NCI-H2107 treated with DMSO at 0.1 percent for 48 hours (cell line): ENCODE results near the gene GDAP1L1.
"Not testable (repeated sequence)": the region's sequence is repeated elsewhere in the genome, so short reads cannot be mapped to it uniquely, and the experiment has no call there.

Experiments used
- DNase-seq: peaks from one replicate; lab custom pipeline; 2025; ENCODE audit not compliant: unreplicated experiment; lab: John Stamatoyannopoulos, UW

Gene GDAP1L1

DNA sequence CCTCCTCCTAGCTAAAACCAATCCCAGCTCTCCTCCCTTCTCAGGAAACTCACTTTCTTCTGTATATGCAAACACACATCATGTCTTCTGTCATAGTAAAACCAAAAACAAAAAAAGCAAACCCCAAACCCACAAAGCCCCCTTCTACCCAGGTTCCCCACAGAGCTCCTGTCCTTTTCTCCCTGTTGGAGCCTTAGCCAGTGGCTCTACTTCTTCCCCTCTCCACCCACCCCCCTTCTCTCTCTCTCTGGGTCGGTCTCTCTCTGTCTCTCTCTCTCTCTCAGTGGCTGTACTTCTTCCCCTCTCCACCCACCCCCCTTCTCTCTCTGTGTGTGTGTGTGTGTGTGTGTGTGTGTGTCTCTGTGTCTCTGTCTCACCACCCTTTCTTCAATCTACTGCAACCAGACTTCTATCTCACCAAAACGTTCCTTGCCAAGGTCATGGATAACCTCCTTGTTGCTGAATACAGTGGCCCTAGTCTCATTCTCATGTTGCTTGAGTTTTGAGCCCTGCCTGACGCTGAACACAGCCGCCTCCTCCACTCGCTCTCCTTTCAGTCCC lies 27.9 kb upstream of the GDAP1L1 start:
- DNase-seq: no peak

DNA sequence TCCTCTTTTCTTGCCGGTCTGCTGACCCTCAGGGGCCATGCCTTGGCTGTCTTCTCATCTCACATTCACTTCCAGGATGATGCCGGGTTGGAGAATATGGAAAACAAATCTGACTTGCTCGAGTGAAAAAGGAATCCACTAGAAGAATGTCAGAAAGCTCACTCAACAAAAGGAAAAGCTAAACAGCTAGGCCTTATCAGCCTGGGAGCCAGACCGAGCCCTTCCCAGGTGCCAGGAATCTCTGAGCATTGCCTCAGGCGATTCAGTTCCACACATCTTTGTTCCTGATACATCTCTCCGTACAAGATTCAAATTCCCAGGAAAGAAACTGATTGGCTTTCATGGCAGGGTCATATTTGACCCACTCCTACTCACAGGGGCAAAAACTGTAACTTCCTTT lies 27.3 kb upstream of the GDAP1L1 start:
- no peak for DNase-seq

DNA sequence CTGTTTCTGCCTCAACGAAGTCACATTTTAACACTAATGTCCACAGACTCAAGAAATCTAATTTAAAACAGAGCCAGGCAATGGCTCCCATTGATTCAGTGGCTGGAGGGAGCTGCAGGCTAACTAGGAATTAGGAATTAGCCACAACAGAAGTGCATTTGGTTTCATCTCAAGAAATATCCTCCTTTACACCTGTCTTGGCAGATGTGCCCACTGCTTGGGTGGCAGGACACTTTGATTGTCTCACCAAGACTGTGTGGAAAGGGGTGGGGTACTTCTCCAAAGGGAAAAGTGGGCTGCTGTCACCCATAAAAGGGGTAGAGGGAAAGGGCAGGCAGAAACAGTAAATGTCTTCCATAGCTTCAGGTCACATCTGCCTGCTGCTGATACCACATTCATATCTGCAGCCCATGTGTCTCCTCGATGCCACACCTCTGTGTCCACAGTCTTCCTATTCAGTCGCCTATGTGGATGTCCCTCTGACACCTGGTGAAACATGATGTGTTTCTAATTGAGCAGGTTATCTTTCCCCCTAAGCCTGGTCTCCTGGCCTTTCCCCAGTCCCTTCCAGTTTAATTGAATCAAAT lies 25.6 kb upstream of the GDAP1L1 start:
- DNase-seq: no peak

DNA sequence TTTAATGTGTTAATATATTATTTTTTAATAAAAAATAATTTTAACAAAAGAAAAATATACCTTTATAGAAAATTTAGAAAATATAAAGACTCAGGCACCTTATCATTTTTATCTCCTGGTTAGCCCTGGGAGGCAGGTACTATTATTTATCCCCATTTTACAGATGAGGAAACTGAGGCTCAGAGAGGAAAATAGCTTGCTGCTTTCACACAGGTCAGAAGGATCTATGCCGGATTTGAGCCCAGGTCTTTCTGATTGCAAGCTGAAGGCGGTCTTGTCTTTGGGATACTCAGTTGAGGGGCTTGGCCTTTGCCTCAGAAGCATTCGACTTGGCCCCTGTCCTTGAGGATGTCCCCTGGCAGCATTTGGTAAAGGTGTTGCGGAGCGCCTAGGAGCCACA lies 25.1 kb upstream of the GDAP1L1 start:
- no peak for DNase-seq

DNA sequence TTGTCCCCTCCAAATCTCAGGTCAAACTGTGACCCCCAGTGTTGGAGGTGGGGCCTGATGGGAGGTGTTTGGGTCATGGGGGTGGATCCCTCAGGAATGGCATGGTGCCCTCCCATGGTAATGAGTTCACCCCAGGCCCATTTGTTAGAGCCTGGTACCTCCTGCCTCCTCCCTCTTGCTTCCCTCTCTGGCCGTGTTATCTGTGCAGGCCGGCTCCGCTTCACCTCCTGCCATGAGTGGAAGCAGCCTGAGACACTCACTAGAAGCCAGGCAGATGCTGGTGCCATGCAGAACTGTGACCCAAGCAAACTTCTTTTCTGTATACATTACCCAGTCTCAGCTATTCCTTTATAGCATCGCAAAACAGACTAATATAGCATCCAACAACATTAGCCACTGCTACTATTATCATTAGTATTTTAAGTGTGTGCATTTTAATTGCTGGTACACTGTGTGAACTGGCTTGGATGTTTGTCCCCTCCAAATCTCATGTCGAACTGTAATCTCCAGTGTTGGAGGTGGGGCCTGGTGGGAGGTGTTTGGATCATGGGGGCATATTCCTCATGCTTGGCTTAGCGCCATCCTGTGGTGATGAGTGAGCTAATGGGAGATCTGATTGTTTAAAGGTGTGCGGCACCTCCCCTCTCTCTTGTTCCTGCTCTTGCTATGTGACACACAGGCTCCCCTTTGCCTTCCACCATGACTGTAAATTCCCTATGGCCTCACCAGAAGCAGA lies 24.3 kb upstream of the GDAP1L1 start:
- DNase-seq: no peak

DNA sequence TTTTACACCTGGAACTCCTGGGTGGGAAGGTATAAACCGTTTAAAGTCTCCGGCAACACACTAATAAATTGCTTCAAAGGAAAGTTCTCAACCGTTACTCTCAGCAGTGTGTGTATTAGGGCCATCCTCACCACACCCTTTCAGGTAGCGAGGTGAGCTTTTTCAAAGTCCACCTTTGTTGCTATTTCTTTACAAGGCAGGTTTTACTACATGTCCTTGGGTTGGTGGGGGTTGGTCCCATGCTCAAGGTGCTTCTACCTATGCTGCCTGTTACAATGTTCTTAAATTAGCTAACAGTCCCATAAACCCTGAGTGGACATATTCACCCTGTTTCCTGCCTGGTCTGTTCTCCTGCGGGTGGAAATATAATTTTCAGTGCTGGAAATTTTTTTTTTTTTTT lies 23.4 kb upstream of the GDAP1L1 start:
- no peak for DNase-seq

DNA sequence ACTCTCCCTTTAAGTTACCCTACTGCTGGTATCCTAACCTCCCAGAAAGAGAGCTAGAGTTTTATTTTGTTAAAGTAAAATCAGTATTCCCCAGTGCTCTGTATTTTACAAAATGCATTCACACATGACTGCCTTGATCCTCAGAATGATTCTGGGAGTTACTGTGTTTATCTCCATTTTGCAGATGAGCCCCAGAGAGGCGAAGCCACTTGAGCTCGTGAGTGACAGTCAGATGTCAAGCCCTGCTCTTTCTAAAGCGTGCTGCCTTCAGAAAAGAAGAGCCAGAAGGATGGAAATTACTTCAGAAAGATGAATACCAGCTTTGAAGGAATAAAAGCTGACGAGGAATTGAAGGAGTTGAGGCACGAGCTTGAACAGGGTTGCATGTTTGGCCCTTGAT lies 22.5 kb upstream of the GDAP1L1 start:
- no peak for DNase-seq

DNA sequence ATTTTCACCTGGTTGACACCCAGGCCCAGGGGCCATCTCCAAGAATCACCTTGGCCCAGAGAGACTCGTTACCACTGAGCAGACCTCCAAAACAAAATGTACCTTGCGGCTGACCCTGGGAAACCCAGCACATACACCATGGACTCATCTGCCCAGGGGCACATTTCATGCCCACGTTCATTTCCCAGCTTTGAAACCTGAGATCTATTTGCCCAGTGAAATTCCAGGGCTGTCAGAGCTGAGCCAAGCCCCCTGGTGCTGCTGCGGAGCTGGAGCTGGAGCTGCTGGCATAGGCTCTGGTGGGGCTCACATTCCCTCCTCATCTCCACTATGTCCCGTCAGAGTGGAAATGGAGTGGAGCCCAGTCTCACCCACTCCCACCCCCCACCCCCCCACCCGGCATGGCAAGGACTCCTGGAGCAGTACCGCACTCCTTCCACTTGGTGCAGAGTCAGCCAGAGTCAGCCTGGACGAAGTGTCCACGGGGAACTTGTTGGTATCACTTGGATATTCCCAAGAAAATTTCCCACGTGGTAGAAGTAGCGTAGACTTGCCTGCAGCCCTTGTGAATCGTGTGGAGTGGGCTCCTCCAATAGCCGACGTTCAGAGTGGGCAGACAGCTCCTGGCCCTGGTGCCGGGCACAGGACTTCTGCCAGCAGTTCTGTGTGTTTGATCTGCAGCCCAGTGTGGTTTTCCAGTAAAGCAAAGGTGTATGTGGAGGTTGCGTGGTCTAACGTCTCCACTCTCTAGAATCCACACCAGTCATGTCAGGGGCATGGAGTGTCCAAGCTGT lies 18.4 kb upstream of the GDAP1L1 start:
- DNase-seq: no peak

DNA sequence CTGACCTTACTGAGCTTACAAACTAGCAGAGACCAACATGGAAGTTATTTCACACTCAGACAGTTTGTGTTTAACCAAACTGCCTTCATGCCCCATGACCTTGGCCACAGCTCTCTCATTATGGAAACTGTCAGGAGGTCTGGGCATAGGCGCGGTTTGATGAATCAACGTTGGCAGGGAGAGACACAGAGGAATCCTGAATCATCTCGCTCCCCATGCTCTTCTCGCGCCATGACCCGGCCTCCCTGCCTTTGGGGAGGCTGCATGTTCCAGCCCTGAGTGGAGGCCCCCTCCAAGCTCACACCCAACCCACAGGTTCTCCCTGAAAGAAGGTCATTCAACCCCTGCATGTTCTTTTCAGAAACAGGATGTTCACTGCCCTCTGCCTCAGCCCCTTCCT lies 15.9 kb upstream of the GDAP1L1 start:
- DNase-seq: no peak

DNA sequence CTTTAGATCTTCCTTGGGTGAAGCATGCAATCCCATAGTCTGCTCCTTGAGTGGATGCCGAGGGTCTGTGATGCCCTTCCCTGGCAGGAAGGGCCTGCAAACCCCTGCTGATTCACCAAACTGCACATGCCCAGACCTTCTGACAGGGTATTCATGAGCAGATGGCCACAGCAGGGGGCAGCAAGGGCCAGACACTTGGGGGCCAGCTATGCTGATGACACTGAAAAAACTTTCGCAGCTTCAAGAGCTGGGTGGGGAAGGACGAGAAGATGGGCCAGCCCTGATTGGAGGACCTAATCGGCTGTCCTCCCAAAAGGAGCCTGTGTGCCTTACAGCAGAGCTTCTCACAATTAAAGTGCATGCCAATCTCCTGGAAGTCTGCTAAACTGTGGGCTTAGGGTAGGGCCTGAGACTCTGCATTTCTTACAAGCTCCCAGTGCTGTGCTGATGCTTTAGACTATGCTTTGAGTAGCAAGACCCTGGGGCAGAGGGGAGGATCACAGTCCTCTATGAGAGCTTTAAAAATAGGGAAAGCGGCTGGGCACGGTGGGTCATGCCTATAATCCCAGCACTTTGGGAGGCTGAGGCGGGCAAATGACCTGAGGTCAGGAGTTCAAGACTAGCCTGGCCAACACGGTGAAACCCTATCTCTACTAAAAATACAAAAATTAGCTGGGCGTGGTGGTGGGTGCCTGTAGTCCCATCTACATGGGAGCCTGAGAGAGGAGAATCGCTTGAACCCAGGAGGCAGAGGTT lies 15.2 kb upstream of the GDAP1L1 start:
- DNase-seq: no peak

DNA sequence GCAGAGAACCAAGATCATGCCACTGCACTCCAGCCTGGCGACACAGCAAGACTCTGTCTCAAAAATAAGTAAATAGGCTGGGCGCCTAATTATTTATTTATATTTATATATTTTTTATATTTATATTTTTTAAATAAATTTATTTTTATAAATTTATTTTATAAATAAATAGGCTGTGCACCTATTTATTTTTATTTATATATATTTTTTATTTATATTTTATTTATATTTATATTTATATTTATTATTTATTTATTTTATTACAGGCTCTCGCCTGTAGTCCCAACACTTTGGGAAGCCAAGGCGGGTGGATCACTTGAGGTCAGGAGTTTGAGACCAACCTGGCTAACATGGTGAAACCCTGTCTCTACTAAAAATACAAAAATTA lies 14.6 kb upstream of the GDAP1L1 start:
- not testable (repeated sequence) for DNase-seq

DNA sequence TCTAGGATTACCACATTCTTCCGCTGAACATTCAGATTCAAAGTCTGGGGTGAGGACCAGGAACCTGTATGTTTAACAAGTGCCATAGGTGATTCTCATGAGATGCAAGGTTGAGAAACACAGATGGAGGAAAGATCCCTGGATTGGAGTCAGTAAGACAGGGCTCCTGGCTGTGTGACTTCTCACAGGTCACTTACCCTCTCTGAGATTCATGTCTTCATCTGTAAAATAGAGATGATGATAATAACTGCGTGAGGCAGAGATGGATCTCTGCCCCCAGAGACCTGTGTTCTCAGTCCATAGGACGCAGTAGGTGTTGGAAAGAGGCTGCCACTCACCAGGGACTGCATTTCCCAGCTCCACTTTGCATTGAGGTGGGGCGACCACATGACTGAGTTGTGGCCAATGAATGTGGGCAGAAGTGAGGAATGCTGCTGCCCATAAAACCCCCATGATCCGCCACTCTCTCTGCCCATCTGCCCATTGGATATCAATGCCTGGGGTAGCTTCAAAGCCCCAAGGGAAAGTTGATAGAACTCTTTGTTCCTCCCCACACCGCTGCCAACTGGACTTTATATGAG lies 13.6 kb upstream of the GDAP1L1 start:
- no peak for DNase-seq

DNA sequence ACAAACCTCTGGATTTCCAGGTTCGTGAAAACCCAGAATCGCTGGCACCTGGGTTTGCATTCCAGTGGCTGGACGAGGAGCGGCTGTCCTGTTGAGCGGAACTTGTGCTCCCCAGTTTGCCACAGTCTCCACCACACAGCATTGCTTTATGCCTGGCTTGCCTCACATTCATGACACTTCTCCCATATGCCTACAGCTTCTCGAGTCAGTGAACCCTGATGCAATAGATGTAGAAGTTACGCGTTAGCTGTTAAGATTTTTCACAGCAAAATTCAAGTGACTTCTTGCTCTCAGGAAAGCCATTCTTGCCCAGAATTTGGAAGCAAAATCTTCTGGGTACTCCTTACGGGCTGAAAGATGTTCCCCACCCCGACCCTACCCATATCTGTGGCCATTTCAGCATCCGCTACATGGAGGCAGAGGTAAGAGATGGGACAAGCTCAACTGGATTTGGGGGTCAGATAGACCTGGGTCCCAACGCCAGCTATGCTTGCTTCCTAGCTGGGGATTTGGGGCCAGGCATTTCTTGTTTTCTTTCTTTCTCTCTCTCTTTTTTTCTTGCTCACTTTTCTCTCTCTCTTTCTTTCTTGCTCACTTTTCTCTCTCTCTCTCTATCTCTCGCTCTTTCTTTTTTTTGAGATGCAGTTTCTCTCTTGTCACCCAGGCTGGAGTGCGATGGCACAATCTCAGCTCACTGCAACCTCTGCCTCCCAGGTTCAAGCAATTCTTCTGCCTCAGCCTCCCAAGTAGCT lies 12.4 kb upstream of the GDAP1L1 start:
- no peak for DNase-seq

DNA sequence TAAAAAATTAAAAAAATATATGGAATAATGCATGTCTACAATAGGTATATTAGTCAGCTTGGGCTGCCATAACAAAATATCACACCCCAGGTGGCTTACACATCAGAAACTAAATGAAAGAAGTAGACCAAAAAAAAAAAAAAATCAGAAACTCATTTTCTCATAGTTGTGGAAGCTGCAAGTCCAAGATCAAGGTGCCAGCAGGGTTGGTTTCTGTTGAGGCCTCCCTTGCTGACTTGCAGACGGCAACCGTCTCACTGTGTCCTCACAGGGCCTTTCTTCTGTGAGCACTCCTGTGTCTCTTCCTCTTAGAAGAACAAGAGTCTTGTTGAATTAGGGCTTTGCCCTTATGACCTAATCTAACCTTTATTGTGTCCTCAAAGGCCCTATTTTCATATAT lies 11.4 kb upstream of the GDAP1L1 start:
- no peak for DNase-seq

DNA sequence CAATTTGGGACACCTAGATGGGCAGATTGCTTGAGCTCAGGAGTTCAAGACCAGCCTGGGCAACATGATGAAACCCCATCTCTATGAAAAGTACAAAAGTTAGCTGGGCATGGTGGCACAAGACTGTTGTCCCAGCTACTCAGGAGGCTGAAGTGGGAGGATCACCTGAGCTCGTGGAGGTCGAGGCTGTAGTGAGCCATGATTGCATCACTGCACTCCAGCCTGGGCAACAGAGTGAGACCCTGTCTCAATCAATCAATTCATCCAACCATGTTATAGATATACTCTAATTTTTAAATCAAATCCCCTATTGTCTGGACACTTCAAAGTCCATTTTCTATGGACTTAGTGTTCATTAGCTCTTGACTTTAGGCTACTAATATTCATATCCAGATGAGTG lies 10.3 kb upstream of the GDAP1L1 start:
- not testable (repeated sequence) for DNase-seq

DNA sequence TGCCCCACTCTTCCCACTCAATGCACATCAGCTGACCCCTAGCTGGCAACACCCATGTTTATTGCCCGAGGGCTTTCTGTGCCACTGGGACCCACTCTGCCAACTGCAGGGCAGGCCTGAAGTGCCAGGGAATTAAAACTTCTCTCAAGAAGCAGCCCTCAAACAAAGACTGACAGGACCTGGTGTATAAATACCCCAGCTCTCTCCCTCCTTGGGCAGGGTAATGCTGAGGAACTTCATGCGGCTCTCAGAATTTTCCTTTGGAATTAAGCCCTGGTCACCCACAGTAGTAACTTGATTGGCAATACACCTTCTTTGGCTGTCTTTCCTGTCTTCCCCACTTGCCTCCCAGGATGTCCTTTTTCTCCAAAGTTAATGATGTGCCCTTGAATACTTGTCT lies 5.3 kb upstream of the GDAP1L1 start:
- DNase-seq: no peak

DNA sequence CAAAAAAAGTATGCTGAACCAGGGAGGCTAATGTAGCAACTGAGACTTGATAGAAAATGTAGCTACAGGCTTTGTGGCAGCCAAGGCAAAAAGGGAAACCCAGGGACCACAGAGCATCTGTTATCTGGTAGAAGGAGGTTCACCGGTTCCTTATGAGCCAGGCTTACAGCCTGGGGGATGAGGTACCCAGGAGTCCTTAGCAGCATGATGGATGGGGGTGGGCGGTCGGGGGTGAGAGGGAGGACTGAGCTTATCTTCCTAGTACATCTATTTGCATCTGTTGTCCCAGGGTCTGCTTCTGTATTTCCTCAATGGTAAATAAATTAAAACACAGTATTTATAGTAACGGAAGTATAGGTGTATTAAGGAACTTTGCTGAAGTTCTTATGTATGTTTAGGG lies 1.1 kb upstream of the GDAP1L1 start:
- no peak for DNase-seq

DNA sequence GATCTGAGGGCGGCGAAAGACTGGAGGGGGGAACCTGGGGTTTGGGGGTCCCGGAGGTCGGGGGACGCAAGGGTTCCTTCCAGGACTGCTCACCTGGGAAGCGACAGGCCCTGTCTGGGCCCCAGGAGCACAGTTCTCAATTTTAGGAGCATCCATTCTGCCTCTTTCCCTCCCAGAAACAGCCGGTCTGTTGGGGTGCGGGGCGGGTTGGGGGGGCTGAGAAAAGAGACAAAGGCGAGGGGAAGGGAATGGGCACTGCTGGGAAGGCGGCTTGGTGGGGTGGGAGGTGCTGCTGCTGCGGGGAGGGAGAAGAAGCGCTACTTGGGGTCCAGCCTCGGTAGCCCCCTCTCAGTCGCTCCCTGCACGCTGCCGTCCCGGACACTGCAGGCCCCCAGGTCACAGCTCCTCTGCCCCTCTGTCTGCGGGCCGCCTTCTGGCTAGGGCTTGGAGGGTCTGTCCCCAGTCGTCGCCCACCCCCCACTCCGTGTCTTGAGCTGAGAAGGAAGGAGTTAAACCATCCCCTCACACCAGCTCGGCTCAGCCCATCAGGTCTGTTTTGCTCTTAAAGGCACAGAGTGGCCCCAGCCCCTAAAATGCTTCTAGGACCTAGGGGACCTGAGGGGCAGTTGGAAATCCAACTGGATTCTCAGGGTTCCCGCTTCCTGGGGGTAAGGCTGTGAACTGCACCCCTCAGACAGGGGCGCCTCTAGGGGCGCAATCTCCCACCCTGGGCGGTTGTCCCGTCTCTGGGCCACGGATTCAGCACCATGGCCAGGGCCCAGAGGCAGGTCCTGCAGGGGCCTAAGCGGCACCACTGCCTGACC lies 690 bp downstream of the GDAP1L1 start:
- DNase-seq: no peak

DNA sequence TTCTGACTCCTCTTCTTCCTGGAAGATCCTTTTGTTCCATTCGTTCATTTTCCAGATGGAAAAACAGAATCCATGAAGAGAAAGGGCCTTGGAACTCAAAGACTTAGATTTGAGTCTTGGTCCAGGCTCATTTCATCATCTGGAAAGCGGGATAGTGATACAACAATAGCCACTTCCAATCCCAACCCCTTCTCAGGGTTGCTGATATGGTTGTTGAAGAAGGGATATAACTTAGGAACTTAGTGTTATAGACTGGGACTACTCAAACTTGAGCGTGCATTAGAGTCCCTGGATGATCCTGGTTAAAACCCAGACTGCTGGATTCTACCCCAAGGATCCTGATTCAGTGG lies 1.3 kb downstream of the GDAP1L1 start:
- no peak for DNase-seq
